GM12878 (cell line): ENCODE results near the gene SIGLEC6. TPM values are rescaled to one million over a fixed set of nuclear protein-coding genes. Genes with fewer than 3 reads are reported as not detected.

Source experiments
- ATAC-seq: fragments of 200-7000 bp; cut with Tn5 transposase; 3 replicates; pipeline ENCODE4 v1.9.1; 2020; ENCODE audit warnings: mild to moderate bottlenecking, moderate library complexity
- BruUV-seq: library from RNA; stranded (reverse); fragments of 400-500 nt; replicated peaks from 2 replicates; lab custom pipeline; 2021; lab: Mats Ljungman, UMichigan
- CTCF ChIA-PET: fragments of 300-600 bp; sonication (Branson Sonifier 250); formaldehyde crosslinking; extraction: SDS; loops from one replicate; lab custom pipeline; 2021; ENCODE audit warnings: inconsistent platforms; lab: Yijun Ruan, JAX
- POLR2A ChIA-PET: fragments of 350-600 bp; formaldehyde crosslinking; extraction: SDS; loops from one replicate; lab custom pipeline; 2021; ENCODE audit warnings: inconsistent platforms; lab: Charles Lee
- RAD21 ChIA-PET: fragments of 300-600 bp; sonication (Branson Sonifier 250); formaldehyde crosslinking; loops from one replicate; lab custom pipeline; 2023; ENCODE audit warnings: antibody characterized with exemption; ENCODE audit not compliant: unreplicated experiment; lab: Charles Lee
- SMC1A ChIA-PET: fragments of 300-600 bp; sonication (Branson Sonifier 250); formaldehyde crosslinking; loops from one replicate; lab custom pipeline; 2023; ENCODE audit not compliant: unreplicated experiment, uncharacterized antibody; lab: Charles Lee
- DNase-seq: peaks from one replicate; pipeline ENCODE4 v3.0.0-alpha.2; 2011; ENCODE audit warnings: low read depth, low spot score
- FAIRE-seq: peaks from 3 replicates; lab custom pipeline; 2011; peaks lifted over from hg19 to GRCh38; lab: Jason Lieb, UNC
- H2AFZ ChIP-seq: 2 replicates; pipeline ENCODE4 v1.6.0; 2011; ENCODE audit warnings: low read depth, low read length, control low read depth; ENCODE audit not compliant: control insufficient read depth
- H3K27ac ChIP-seq: 2 replicates; pipeline ENCODE4 v1.5.1; 2011; ENCODE audit warnings: control low read depth; ENCODE audit not compliant: control insufficient read depth, insufficient read depth
- H3K27me3 ChIP-seq, 2 experiments: replicated peaks in 1 of 2; 2 replicates each; pipeline versions ENCODE4 v1.6.0 to v1.6.1; 2011; ENCODE audit warnings: low read length in 1 of 2; ENCODE audit not compliant: control insufficient read depth in 2 of 2, insufficient read depth in 2 of 2
- H3K36me3 ChIP-seq, 2 experiments: 2 replicates each; pipeline ENCODE4 v1.5.1; 2011; ENCODE audit warnings: low read length in 1 of 2; ENCODE audit not compliant: control insufficient read depth in 2 of 2, insufficient read depth in 2 of 2
- H3K4me1 ChIP-seq: 2 replicates; pipeline ENCODE4 v1.6.1; 2011; ENCODE audit warnings: mild to moderate bottlenecking, low read length, moderate library complexity, mixed read lengths; ENCODE audit not compliant: control insufficient read depth, insufficient read depth
- H3K4me2 ChIP-seq: 2 replicates; pipeline ENCODE4 v1.6.0; 2011; ENCODE audit warnings: control low read depth; ENCODE audit not compliant: control insufficient read depth, insufficient read depth
- H3K4me3 ChIP-seq: fragments of 200-600 bp; sonication (generic); 2 replicates; pipeline ENCODE4 v1.5.1; 2016
- H3K79me2 ChIP-seq: 2 replicates; pipeline ENCODE4 v1.6.0; 2011; ENCODE audit warnings: low read length; ENCODE audit not compliant: control insufficient read depth, insufficient read depth
- H3K9ac ChIP-seq: 2 replicates; pipeline ENCODE4 v1.8.0; 2011; ENCODE audit warnings: low read length, control low read depth, mixed read lengths; ENCODE audit not compliant: control insufficient read depth, insufficient read depth
- H3K9me3 ChIP-seq: replicated peaks from 3 replicates; pipeline ENCODE4 v1.5.1; 2011; ENCODE audit warnings: mild to moderate bottlenecking, low read length; ENCODE audit not compliant: control insufficient read depth, insufficient read depth
- H4K20me1 ChIP-seq: 2 replicates; pipeline ENCODE4 v1.6.0; 2011; ENCODE audit not compliant: control insufficient read depth, insufficient read depth
- CHD4 ChIP-seq: fragments of 200-600 bp; sonication (generic); IDR thresholded peaks from 2 replicates; pipeline ENCODE4 v1.6.1; 2016; ENCODE audit warnings: mild to moderate bottlenecking
- CREB1 ChIP-seq: IDR thresholded peaks from 2 replicates; pipeline ENCODE4 v1.6.1; 2012; ENCODE audit warnings: low read depth, mild to moderate bottlenecking, inconsistent platforms
- IKZF1 ChIP-seq: fragments of 450-650 bp; conservative IDR thresholded peaks from 2 replicates; pipeline ENCODE4 v1.6.1; 2017; ENCODE audit warnings: antibody characterized with exemption, mild to moderate bottlenecking
- JUND ChIP-seq: IDR thresholded peaks from 2 replicates; pipeline ENCODE4 v1.6.1; 2012; ENCODE audit warnings: low read depth, mild to moderate bottlenecking, low read length, improper control_type of control experiment, moderate library complexity
- MTA3 ChIP-seq: IDR thresholded peaks from 2 replicates; pipeline ENCODE4 v1.6.1; 2012; ENCODE audit warnings: low read length, inconsistent platforms, borderline replicate concordance
- NKRF ChIP-seq: fragments of 450-650 bp; conservative IDR thresholded peaks from 2 replicates; pipeline ENCODE4 v1.6.1; 2017; ENCODE audit warnings: mild to moderate bottlenecking, moderate library complexity
- RELB ChIP-seq: fragments of 450-650 bp; IDR thresholded peaks from 2 replicates; pipeline ENCODE4 v1.6.1; 2017; ENCODE audit warnings: low read depth, mild to moderate bottlenecking, moderate library complexity
- RUNX3 ChIP-seq: IDR thresholded peaks from 2 replicates; pipeline ENCODE4 v1.6.1; 2012; ENCODE audit warnings: low read length, inconsistent platforms
- SKIL ChIP-seq: fragments of 450-650 bp; IDR thresholded peaks from 2 replicates; pipeline ENCODE4 v1.6.1; 2017; ENCODE audit warnings: mild to moderate bottlenecking, low read depth, inconsistent platforms; ENCODE audit not compliant: poor library complexity, severe bottlenecking
- SREBF2 ChIP-seq: IDR thresholded peaks from 2 replicates; pipeline ENCODE4 v1.6.1; 2012; ENCODE audit warnings: mild to moderate bottlenecking, low read length
- ZNF24 ChIP-seq: fragments of 450-650 bp; IDR thresholded peaks from 2 replicates; pipeline ENCODE4 v1.6.1; 2017; ENCODE audit warnings: antibody characterized with exemption, mild to moderate bottlenecking
- WGBS: methylation state at CpG from one replicate; pipeline ENCODE4 v1.1.6; 2016; ENCODE audit warnings: low lambda C conversion rate; ENCODE audit not compliant: insufficient replicate concordance, insufficient coverage; ENCODE audit errors: missing lambda C conversion rate; 5-methylcytosine and 5-hydroxymethylcytosine counted together
- in situ Hi-C: fragments of 300-500 bp; cut with MboI; formaldehyde crosslinking; loops from 9 replicates; pipeline ENCODE4 v1.14.3; 2018; ENCODE audit warnings: mixed read lengths
- intact Hi-C: fragments of 100-400 bp; cut with micrococcal nuclease; formaldehyde crosslinking; loops from one replicate; pipeline ENCODE4 v1.14.2; 2022; ENCODE audit not compliant: unreplicated experiment
- polyA plus RNA-seq, 11 experiments: library from polyadenylated mRNA; depleted of rRNA in 4 of 11; unstranded in 6 of 11; stranded (reverse) in 5 of 11; fragments of >200 nt; fragmentation: Nextera tagmentation in 4 of 11; fragmentation: Illumina TruSeq in 1 of 11; extraction: Ambion mirVana in 4 of 11; extraction: Trizol in 1 of 11; gene quantifications; 1 replicate in 1 of 11; 2 replicates in 10 of 11; pipeline versions ENCODE4 v1.2.1 to v1.2.3, GENCODE V29; 2011 to 2016; ENCODE audit warnings: inconsistent platforms in 2 of 11, missing spikeins in 2 of 11, low read depth in 1 of 11
- total RNA-seq, 4 experiments: library from RNA; depleted of rRNA in 3 of 4; stranded (reverse); fragments of >200 nt in 3 of 4; fragmentation: Illumina TruSeq in 1 of 4; extraction: Trizol in 1 of 4; gene quantifications; 2 replicates each; pipeline versions ENCODE4 v1.2.1 to v1.2.3, GENCODE V29; 2013 to 2021

Gene SIGLEC6
- total and polyA plus RNA-seq, 10 of the 15 experiments (the other 5 are each of a cell fraction or from before 2014, with no cell fraction given) = 0.08 to 0.40 (median 0.27) TPM; not detected in 2

- WGBS = 15% methylated on average over 8 of the region's 8 CpGs
- in situ Hi-C loops (no loop called here), intact Hi-C loops (no loop called here)
- H3K36me3 ChIP-seq = no peaks in the 10 kb centered on the region
- no peak overlapping the region for H2AFZ ChIP-seq
- H3K27me3 ChIP-seq = no peaks in the 10 kb centered on the region
- no peaks in the 10 kb centered on the region for H3K79me2 ChIP-seq
- no peaks in the 10 kb centered on the region for H4K20me1 ChIP-seq
- H3K9me3 ChIP-seq = no peaks in the 10 kb centered on the region
- DNase-seq (no peak), ATAC-seq (no peak), FAIRE-seq (no peak)
- ChIA-PET POLR2A (no interaction called here), CTCF (no interaction called here), SMC1A (no interaction called here), RAD21 (interaction anchor here (0.9 kb wide), 1 partner anchor 14 kb away, joined by 3 read pairs; no protein-coding TSS in a partner anchor)
- no peak overlapping the region for H3K9ac ChIP-seq
- peak; percentile 46; the same call in 1 of the 2 replicates for TF ChIP-seq RUNX3
- TF ChIP-seq JUND = no peak
- H3K4me3 ChIP-seq = peak overlapping the region; percentile 34; the same call in 1 of the 2 replicates
- peak overlapping the region; percentile 5 for H3K4me2 ChIP-seq
- H3K4me1 ChIP-seq = peaks cover 45% of the 10 kb centered on the region
- BruUV-seq = no TSS peak
- H3K27ac ChIP-seq = no peak overlapping the region; the same call in 1 of the 2 replicates
Observed at GRCh38 chr19:51549533-51550324, 18.3 kb upstream of the SIGLEC6 start.

- peaks cover 45% of the 10 kb centered on the region for H3K4me1 ChIP-seq
- SMC1A ChIA-PET = no interaction called here
- no peak overlapping the region for H2AFZ ChIP-seq
- RAD21 ChIA-PET = interaction anchor here (0.9 kb wide), 1 partner anchor 13 kb away, joined by 3 read pairs; no protein-coding TSS in a partner anchor
- FAIRE-seq (no peak), ATAC-seq (no peak), DNase-seq (no peak)
- H3K4me2 ChIP-seq = 0 out of 2 replicates have a peak overlapping the region, but pooled peaks have one; percentile 5
- BruUV-seq = no TSS peak
- no peaks in the 10 kb centered on the region for H3K36me3 ChIP-seq
- H3K9ac ChIP-seq = no peak overlapping the region
- H3K27me3 ChIP-seq = no peaks in the 10 kb centered on the region
- intact Hi-C loops (no loop called here), in situ Hi-C loops (no loop called here)
- 35% methylated on average over 4 of the region's 4 CpGs for WGBS
- no peaks in the 10 kb centered on the region for H4K20me1 ChIP-seq
- CTCF ChIA-PET = no interaction called here
- H3K9me3 ChIP-seq = no peaks in the 10 kb centered on the region
- H3K79me2 ChIP-seq = no peaks in the 10 kb centered on the region
- no peak overlapping the region for H3K27ac ChIP-seq
- POLR2A ChIA-PET = no interaction called here
- no peak overlapping the region for H3K4me3 ChIP-seq
- TF ChIP-seq ZNF24 (no peak), CHD4 (no peak), SKIL (no peak), IKZF1 (no peak), RELB (no peak), SREBF2 (no peak), NKRF (no peak), MTA3 (no peak), CREB1 (no peak)
Observed at GRCh38 chr19:51548891-51549305, 17.4 kb upstream of the SIGLEC6 start.
